HL-60 (cell line): ENCODE measurements around the gene GABARAP.

Experiments used
- DNase-seq, 2 experiments: peaks; one replicate each; pipeline ENCODE4 v3.0.0-alpha.2; 2010 to 2020; ENCODE audit warnings: low read depth in 1 of 2, low spot score in 1 of 2
- H3K27ac ChIP-seq: fragments of 250-450 bp; sonication (Bioruptor Pico); replicated peaks from 2 replicates; pipeline ENCODE4 v1.5.1; 2020; ENCODE audit warnings: mild to moderate bottlenecking, moderate library complexity
- H3K27me3 ChIP-seq: fragments of 250-450 bp; sonication (Bioruptor Pico); 2 replicates; pipeline ENCODE4 v1.5.1; 2021; ENCODE audit warnings: mild to moderate bottlenecking, moderate library complexity; ENCODE audit not compliant: insufficient read depth, poor library complexity, severe bottlenecking
- H3K4me3 ChIP-seq: replicated peaks from 2 replicates; pipeline ENCODE4 v1.5.1; 2011; ENCODE audit warnings: mild to moderate bottlenecking, control low read depth, low read length; ENCODE audit not compliant: insufficient read depth
- CTCF ChIP-seq: IDR thresholded peaks from one replicate; pipeline ENCODE4 v1.5.1; 2011; ENCODE audit warnings: low read length, control low read depth, inconsistent platforms; ENCODE audit not compliant: insufficient read depth
- GABPA ChIP-seq: IDR thresholded peaks from 2 replicates; pipeline ENCODE4 v1.6.1; 2012; ENCODE audit warnings: low read depth
- POLR2AphosphoS5 ChIP-seq: IDR thresholded peaks from 2 replicates; pipeline ENCODE4 v1.6.1; 2012; ENCODE audit warnings: low read depth
- SPI1 ChIP-seq: IDR thresholded peaks from 2 replicates; pipeline ENCODE4 v1.6.1; 2012; ENCODE audit warnings: low read depth, mild to moderate bottlenecking, borderline replicate concordance
- TF ChIP-seq, protein P1 (sequence below): IDR thresholded peaks from 2 replicates; pipeline ENCODE4 v1.6.1; 2012; ENCODE audit warnings: low read depth; ENCODE audit not compliant: insufficient replicate concordance

GABARAP gene

DNA sequence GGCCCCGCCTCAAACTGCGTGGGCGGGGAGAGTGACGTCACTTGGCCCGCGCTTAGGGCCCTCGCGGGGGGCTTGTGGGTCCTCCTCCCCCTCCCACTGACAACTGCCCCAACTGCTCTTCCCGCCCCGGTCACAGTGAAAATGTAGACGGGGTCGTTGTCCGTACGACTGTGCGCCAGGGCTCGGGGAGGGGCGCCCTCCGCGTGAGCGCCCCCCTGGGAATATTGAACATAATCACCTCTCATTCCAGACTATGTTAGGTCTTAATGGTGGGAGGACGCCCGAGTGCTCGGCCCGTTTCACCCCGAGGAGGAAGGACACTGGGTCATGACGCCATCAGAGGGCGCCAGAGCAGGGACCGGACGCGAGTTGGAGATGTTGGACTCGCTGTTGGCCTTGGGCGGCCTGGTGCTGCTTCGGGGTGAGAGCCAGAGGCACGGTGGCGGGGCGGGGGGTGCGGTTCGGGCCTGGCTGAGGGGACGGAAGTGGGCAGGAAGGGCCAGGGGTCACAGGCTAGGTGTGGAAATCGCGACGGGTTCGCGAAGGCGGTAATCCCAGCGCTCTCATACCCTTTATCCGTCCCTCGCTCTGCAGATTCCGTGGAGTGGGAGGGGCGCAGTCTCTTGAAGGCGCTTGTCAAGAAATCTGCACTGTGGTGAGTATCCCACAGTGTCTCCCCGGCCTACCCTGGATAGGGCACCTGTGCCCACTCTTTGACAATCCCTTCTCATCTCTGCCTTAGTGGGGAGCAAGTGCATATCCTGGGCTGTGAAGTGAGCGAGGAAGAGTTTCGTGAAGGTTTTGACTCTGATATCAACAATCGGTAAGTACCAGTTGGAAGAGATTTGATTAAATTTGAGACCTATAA is 10.2 kb upstream of the GABARAP start, which contains the start of gene ELP5:
Gene ELP5 (plus strand): TSS at position 40 of the 868 bp plus-strand sequence. CDS start 336 bp downstream, at position 376.
- Histone ChIP-seq H3K4me3 (peak within 1 kb of the TSS; percentile 67), H3K27ac (peak within 1 kb of the TSS; percentile 99), H3K27me3 (no peaks in the 10 kb centered on the region)
- TF ChIP-seq CTCF (no peak), POLR2AphosphoS5 (peak; percentile 76)
- peak; percentile 81 to 86 for DNase-seq

- Histone ChIP-seq H3K4me3 (peak within 1 kb of the TSS; percentile 67), H3K27ac (peak within 1 kb of the TSS; percentile 99), H3K27me3 (no peaks in the 10 kb centered on the region)
- peak; percentile 91 to 97 for DNase-seq
- peak; percentile 73 for TF ChIP-seq GABPA
- TF ChIP-seq, protein P1, sequence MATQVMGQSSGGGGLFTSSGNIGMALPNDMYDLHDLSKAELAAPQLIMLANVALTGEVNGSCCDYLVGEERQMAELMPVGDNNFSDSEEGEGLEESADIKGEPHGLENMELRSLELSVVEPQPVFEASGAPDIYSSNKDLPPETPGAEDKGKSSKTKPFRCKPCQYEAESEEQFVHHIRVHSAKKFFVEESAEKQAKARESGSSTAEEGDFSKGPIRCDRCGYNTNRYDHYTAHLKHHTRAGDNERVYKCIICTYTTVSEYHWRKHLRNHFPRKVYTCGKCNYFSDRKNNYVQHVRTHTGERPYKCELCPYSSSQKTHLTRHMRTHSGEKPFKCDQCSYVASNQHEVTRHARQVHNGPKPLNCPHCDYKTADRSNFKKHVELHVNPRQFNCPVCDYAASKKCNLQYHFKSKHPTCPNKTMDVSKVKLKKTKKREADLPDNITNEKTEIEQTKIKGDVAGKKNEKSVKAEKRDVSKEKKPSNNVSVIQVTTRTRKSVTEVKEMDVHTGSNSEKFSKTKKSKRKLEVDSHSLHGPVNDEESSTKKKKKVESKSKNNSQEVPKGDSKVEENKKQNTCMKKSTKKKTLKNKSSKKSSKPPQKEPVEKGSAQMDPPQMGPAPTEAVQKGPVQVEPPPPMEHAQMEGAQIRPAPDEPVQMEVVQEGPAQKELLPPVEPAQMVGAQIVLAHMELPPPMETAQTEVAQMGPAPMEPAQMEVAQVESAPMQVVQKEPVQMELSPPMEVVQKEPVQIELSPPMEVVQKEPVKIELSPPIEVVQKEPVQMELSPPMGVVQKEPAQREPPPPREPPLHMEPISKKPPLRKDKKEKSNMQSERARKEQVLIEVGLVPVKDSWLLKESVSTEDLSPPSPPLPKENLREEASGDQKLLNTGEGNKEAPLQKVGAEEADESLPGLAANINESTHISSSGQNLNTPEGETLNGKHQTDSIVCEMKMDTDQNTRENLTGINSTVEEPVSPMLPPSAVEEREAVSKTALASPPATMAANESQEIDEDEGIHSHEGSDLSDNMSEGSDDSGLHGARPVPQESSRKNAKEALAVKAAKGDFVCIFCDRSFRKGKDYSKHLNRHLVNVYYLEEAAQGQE, result no peak
- TF ChIP-seq POLR2AphosphoS5, result no peak
- no peak for TF ChIP-seq CTCF
- peak; percentile 35; the same call in 1 of the 2 replicates for TF ChIP-seq SPI1
These were observed 9.5 kb upstream of the GABARAP start, which contains the start of gene CTDNEP1 for GRCh38 chr17:7251661-7252175. Gene CTDNEP1, minus strand, starts transcription at chr17:7251734. Its CDS starts 438 bp downstream, at chr17:7251296.

DNA sequence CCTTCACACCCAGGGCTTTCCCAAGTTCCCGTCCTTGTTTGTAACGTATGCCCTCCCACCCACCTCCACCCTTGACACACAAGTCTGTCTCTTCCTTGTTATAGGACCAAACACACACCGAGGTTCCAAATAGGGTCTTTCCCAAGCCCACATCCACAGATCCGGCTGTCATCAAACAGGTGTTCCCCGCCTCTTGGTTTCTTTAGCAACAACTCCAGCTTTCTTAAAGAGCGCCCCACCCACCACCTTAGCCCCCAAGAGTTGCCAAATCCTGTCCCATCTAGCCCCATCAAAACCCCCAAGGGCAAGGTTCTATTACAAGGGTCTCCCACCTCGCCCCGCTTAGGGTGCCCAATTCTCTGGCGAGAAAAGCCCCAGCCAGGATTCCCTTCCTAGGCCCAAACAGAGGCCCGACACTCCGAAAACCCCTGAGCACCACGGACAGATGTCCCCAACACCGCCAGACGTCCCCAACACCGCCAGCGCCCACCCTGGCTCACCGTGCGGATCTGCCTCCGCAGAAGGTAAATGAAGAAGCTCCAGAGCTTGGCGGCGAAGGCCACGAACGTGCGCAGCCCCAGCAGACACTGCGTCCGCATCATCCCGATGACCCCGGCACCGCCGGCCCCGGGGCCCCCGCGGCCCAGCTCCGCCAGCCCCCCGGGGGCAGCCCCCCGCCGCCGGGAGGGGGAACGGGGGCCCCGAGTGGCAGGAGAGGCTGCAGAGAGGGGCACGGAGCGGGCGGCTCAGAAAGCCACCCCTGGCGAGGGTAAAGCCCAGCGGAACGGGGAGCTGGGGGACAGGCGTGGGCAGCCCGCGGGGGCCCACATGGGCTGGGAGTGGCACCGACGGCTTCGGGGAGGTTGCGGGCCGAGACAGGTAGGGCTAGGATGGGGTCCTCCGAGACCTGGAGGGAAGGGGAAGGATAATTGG is 8.7 kb upstream of the GABARAP start:
- Histone ChIP-seq H3K4me3 (peak overlapping the region; percentile 65), H3K27ac (peak overlapping the region; percentile 99), H3K27me3 (no peaks in the 10 kb centered on the region)
- TF ChIP-seq, protein P1, result no peak
- TF ChIP-seq CTCF (no peak), SPI1 (no peak), GABPA (no peak), POLR2AphosphoS5 (no peak)
- DNase-seq, result no peak
